ENCODE data around the gene NPIPB4. TPM values are rescaled to one million over a fixed set of nuclear protein-coding genes. Genes with fewer than 3 reads are reported as not detected.
"Not testable (repeated sequence)": the region's sequence is repeated elsewhere in the genome, so short reads cannot be mapped to it uniquely, and the experiment has no call there.

Gene NPIPB4
- total and polyA plus RNA-seq, 9 of the 15 experiments (the other 6 are each of a cell fraction or from before 2014, with no cell fraction given) = 2.4 to 77.3 (median 42.2) TPM

DNA sequence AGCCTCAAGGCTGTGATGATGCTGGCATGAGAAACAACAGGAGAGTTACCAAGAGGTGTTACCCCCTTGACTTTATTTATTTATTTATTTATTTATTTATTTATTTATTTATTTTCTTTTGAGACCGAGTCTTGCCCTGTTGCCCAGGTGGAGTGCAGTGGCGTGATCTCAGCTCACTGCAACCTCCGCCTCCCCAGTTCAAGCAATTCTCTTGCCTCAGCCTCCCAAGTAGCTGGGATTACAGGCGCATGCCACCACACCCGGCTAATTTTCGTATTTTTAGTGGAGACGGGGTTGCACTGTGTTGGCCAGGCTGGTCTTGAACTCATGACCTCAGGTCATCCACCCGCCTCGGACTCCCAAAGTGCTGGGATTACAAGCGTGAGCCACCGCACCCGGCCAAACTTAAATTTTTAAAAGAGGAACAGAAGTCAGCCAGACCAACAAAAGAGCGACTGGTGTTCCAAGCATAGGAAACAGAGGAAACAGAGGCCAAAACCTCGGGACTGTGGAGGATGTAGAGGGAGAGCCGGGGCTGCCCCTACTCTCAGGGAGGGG lies 36.6 kb downstream of the NPIPB4 start:
- H3K79me2 ChIP-seq (ENCODE audit: control insufficient read depth, insufficient read depth, low read length); CTCF ChIA-PET (ENCODE audit: low intra/inter-chr PET ratio); intact Hi-C loops (cut with micrococcal nuclease); H3K9me3 ChIP-seq (replicated peaks; ENCODE audit: control insufficient read depth, insufficient read depth, low read depth, low read length); H3K36me3 ChIP-seq (ENCODE audit: control insufficient read depth, insufficient read depth, low read length); H3K4me3 ChIP-seq; BruUV-seq (replicated peaks); FAIRE-seq; H2AFZ ChIP-seq (ENCODE audit: low read depth, low read length); H3K4me1 ChIP-seq (replicated peaks in 1 of 2; ENCODE audit: control insufficient read depth in 2 of 2, insufficient read depth in 2 of 2, low read length in 2 of 2); H3K9me1 ChIP-seq (ENCODE audit: control insufficient read depth, insufficient read depth, low read length); H3K9ac ChIP-seq (ENCODE audit: insufficient read depth in 1 of 2, low read depth in 2 of 2, low read length in 2 of 2); H3K27me3 ChIP-seq (ENCODE audit: control insufficient read depth in 2 of 2, insufficient read depth in 2 of 2, low read length in 2 of 2); ATAC-seq; H3K4me2 ChIP-seq (ENCODE audit: insufficient read depth, low read length); H3K27ac ChIP-seq (ENCODE audit: extremely low read depth, low read depth, low read length); DNase-seq (ENCODE audit: extremely low read depth in 1 of 4, low spot score in 3 of 4); POLR2A ChIA-PET; H4K20me1 ChIP-seq (replicated peaks; ENCODE audit: control insufficient read depth, insufficient read depth, low read length): not testable (repeated sequence)
- in situ Hi-C loops (cut with MboI) = loop anchor here (25.0 kb wide), 2 partner anchors 109 to 291 kb away; no protein-coding TSS in a partner anchor
- 22% methylated on average over 14 of the region's 15 CpGs for WGBS (ENCODE audit: insufficient coverage, low coverage, missing lambda C conversion rate)

DNA sequence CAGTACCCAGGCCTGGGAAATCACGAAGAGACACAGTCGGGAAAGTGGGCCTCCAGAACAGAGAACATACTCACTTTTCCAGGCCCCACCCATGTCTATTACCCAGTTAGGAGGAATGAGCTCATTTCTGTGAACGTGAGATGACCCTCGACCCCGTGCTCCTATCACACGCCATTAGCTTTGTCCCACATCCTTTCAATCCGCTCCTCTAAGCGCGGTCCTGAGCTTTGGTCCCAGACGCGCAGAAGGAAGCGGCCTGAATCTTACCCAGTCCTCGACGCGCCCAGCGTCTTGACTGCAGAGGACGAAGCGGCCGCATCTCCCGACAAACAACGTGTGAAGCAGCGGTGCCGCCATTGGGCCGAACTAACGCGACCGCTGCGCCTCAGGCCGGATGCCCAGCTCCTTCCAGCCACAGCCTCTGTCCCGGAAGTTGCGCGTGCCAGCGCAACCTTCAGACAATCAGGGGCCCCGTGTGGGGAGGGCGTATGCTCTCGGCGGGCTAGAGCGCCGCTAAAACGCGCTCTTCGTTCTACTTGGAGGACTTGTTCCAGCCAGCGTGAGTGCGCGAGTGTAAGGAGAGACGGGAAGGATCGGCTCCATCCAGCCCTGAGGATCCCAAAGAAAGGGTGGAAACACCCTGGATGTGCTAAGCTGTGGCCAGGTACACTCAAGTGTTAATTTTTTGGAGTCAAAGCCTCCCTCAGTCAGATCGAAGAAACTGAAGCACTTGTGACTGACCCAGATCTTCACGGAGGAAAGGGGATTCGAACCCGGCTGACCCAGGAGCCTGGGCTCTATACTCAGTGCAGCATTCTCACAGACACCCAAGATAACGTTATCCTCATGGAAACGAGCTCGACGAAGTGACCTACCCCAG lies 37.3 kb downstream of the NPIPB4 start:
- DNase-seq (ENCODE audit: extremely low read depth in 1 of 4, low spot score in 3 of 4); FAIRE-seq; H3K27ac ChIP-seq (ENCODE audit: extremely low read depth, low read depth, low read length); BruUV-seq (replicated peaks); intact Hi-C loops (cut with micrococcal nuclease); H2AFZ ChIP-seq (ENCODE audit: low read depth, low read length); H3K79me2 ChIP-seq (ENCODE audit: control insufficient read depth, insufficient read depth, low read length); H3K4me1 ChIP-seq (replicated peaks in 1 of 2; ENCODE audit: control insufficient read depth in 2 of 2, insufficient read depth in 2 of 2, low read length in 2 of 2); H3K27me3 ChIP-seq (ENCODE audit: control insufficient read depth in 2 of 2, insufficient read depth in 2 of 2, low read length in 2 of 2); H3K36me3 ChIP-seq (ENCODE audit: control insufficient read depth, insufficient read depth, low read length); H3K9me3 ChIP-seq (replicated peaks; ENCODE audit: control insufficient read depth, insufficient read depth, low read depth, low read length); CTCF ChIA-PET (ENCODE audit: low intra/inter-chr PET ratio); H3K4me2 ChIP-seq (ENCODE audit: insufficient read depth, low read length); H3K4me3 ChIP-seq; H3K9ac ChIP-seq (ENCODE audit: insufficient read depth in 1 of 2, low read depth in 2 of 2, low read length in 2 of 2); H4K20me1 ChIP-seq (replicated peaks; ENCODE audit: control insufficient read depth, insufficient read depth, low read length); H3K9me1 ChIP-seq (ENCODE audit: control insufficient read depth, insufficient read depth, low read length): not testable (repeated sequence)
- 20% methylated on average over 33 of the region's 55 CpGs for WGBS (ENCODE audit: insufficient coverage, low coverage, missing lambda C conversion rate)
- POLR2A ChIA-PET = interaction anchor here (0.8 kb wide), 1 partner anchor 368 kb away, joined by 3 read pairs; no protein-coding TSS in a partner anchor
- peak; percentile 80 for ATAC-seq
- 0 out of 2 replicates have a peak, but pooled peaks have one; percentile 20 for TF ChIP-seq GABPA (tag; conservative IDR thresholded peaks at IDR 0.05; ENCODE audit: low read depth)
- in situ Hi-C loops (cut with MboI) = loop anchor here (25.0 kb wide), 2 partner anchors 108 to 292 kb away; no protein-coding TSS in a partner anchor

DNA sequence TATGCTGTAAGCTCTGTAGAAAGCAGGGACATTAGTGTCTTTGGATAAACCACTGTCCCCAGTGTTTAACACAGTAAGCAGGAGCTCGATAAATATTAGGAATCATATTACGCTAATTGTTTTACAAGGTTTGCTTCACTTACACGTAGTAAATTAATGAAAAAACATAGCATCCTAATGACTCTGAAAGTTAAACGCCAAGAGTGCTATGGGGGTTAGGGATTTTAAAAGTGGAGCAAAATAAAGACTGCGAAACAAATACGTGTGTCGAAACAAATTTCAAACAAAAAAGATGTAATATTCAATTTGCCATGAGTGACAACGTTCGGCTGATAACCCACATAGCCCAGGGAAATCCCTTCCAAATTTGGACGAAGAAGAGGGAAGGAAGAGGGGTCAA lies 37.9 kb downstream of the NPIPB4 start:
- DNase-seq (ENCODE audit: extremely low read depth in 1 of 4, low spot score in 3 of 4); H3K27me3 ChIP-seq (ENCODE audit: control insufficient read depth in 2 of 2, insufficient read depth in 2 of 2, low read length in 2 of 2); H3K4me3 ChIP-seq; H3K9me1 ChIP-seq (ENCODE audit: control insufficient read depth, insufficient read depth, low read length); FAIRE-seq; H3K79me2 ChIP-seq (ENCODE audit: control insufficient read depth, insufficient read depth, low read length); H3K27ac ChIP-seq (ENCODE audit: extremely low read depth, low read depth, low read length); H3K4me1 ChIP-seq (replicated peaks in 1 of 2; ENCODE audit: control insufficient read depth in 2 of 2, insufficient read depth in 2 of 2, low read length in 2 of 2); BruUV-seq (replicated peaks); ATAC-seq; H3K36me3 ChIP-seq (ENCODE audit: control insufficient read depth, insufficient read depth, low read length); H3K4me2 ChIP-seq (ENCODE audit: insufficient read depth, low read length); H2AFZ ChIP-seq (ENCODE audit: low read depth, low read length); H3K9me3 ChIP-seq (replicated peaks; ENCODE audit: control insufficient read depth, insufficient read depth, low read depth, low read length); H4K20me1 ChIP-seq (replicated peaks; ENCODE audit: control insufficient read depth, insufficient read depth, low read length); H3K9ac ChIP-seq (ENCODE audit: insufficient read depth in 1 of 2, low read depth in 2 of 2, low read length in 2 of 2); intact Hi-C loops (cut with micrococcal nuclease); CTCF ChIA-PET (ENCODE audit: low intra/inter-chr PET ratio): not testable (repeated sequence)
- POLR2A ChIA-PET = interaction anchor here (0.8 kb wide), 1 partner anchor 369 kb away, joined by 3 read pairs; no protein-coding TSS in a partner anchor
- in situ Hi-C loops (cut with MboI) = loop anchor here (25.0 kb wide), 2 partner anchors 107 to 293 kb away; no protein-coding TSS in a partner anchor
- WGBS (ENCODE audit: insufficient coverage, low coverage, missing lambda C conversion rate) = 45% methylated on average over 7 of the region's 10 CpGs

Measured in K562 (cell line).